Skeletal muscle satellite cell (primary cell): ENCODE results near the gene FNIP2.
"Not testable (repeated sequence)": the region's sequence is repeated elsewhere in the genome, so short reads cannot be mapped to it uniquely, and the experiment has no call there.

Experiments used
- H3K27me3 ChIP-seq: 2 replicates; pipeline ENCODE4 v1.7.0; 2013; ENCODE audit warnings: low read length; ENCODE audit not compliant: control insufficient read depth, insufficient read depth
- H3K36me3 ChIP-seq: 2 replicates; pipeline ENCODE4 v1.7.0; 2013; ENCODE audit warnings: mild to moderate bottlenecking, control low read depth, low read length; ENCODE audit not compliant: insufficient read depth
- H3K4me1 ChIP-seq: 2 replicates; pipeline ENCODE4 v1.7.0; 2013; ENCODE audit warnings: low read length; ENCODE audit not compliant: control insufficient read depth, insufficient read depth
- H3K4me2 ChIP-seq: 2 replicates; pipeline ENCODE4 v1.7.0; 2013; ENCODE audit warnings: mild to moderate bottlenecking, low read length
- H3K4me3 ChIP-seq: 2 replicates; pipeline ENCODE4 v1.7.0; 2013; ENCODE audit warnings: low read length
- H3K9ac ChIP-seq: 2 replicates; pipeline ENCODE4 v1.7.0; 2013; ENCODE audit warnings: mild to moderate bottlenecking, low read depth, low read length, moderate library complexity
- H3K9me3 ChIP-seq: replicated peaks from 2 replicates; pipeline ENCODE4 v1.7.0; 2013; ENCODE audit warnings: mild to moderate bottlenecking, control low read depth, low read length

The FNIP2 gene

GRCh38 chr4:158912390-158912789 lies 143.6 kb downstream of the FNIP2 start:
- H3K4me2 ChIP-seq, result no peak overlapping the region
- no peak overlapping the region for H3K4me3 ChIP-seq
- H3K4me1 ChIP-seq, result peaks cover 17% of the 10 kb centered on the region
- H3K36me3 ChIP-seq, result no peaks in the 10 kb centered on the region
- H3K27me3 ChIP-seq, result no peaks in the 10 kb centered on the region
- no peaks in the 10 kb centered on the region for H3K9me3 ChIP-seq
- H3K9ac ChIP-seq, result no peak overlapping the region

DNA sequence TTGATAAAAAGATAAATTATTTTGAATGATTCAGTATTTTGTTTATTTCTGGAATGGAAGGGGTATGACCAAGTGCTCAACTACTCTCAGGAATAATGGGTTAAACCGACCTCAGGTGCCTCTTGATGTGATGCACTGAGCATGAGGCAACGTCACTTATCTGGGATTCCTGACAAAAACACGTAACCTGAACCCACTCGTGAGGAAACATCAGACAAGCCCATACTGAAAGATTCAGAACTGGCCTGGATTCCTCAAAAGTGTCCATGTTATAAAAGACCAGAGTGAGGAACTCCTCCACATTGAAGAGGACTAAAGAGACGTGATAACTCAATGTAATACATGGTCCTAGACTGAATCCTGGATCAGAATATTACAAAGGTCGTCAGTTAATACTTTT lies 144.0 kb downstream of the FNIP2 start:
- no peaks in the 10 kb centered on the region for H3K27me3 ChIP-seq
- no peaks in the 10 kb centered on the region for H3K36me3 ChIP-seq
- no peak overlapping the region for H3K9ac ChIP-seq
- H3K9me3 ChIP-seq, result no peaks in the 10 kb centered on the region
- peaks cover 17% of the 10 kb centered on the region for H3K4me1 ChIP-seq
- H3K4me3 ChIP-seq, result no peak overlapping the region
- H3K4me2 ChIP-seq, result no peak overlapping the region

DNA sequence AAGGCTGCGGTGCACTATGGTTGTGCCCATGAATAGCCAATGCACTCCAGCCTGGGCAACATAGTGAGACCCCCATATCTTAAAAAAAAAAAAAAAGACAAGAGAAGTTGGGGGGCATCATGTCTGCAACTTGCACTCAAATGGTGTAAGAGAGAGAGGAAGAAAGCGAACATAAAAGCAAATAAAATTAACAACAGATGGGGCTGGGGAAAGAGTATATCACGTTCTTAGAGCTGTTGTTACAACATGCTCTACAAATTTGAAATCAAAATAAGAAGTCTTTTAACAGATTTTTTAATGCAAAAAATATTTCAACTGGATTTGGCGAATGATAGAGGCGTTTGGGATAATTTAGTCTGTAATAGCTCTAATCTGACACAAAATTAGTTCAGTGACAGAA lies 144.9 kb downstream of the FNIP2 start:
- no peaks in the 10 kb centered on the region for H3K27me3 ChIP-seq
- no peaks in the 10 kb centered on the region for H3K36me3 ChIP-seq
- peak overlapping the region; percentile 46 for H3K4me2 ChIP-seq
- H3K9me3 ChIP-seq, result no peaks in the 10 kb centered on the region
- H3K9ac ChIP-seq, result no peak overlapping the region
- H3K4me3 ChIP-seq, result no peak overlapping the region
- peaks cover 17% of the 10 kb centered on the region for H3K4me1 ChIP-seq

GRCh38 chr4:158914218-158914617 lies 145.4 kb downstream of the FNIP2 start:
- Histone ChIP-seq H3K27me3 (no peaks in the 10 kb centered on the region), H3K4me2 (peak overlapping the region; percentile 46), H3K36me3 (no peaks in the 10 kb centered on the region), H3K9me3 (no peaks in the 10 kb centered on the region), H3K9ac (peak overlapping the region; percentile 3), H3K4me3 (no peak overlapping the region), H3K4me1 (peaks cover 17% of the 10 kb centered on the region)

DNA sequence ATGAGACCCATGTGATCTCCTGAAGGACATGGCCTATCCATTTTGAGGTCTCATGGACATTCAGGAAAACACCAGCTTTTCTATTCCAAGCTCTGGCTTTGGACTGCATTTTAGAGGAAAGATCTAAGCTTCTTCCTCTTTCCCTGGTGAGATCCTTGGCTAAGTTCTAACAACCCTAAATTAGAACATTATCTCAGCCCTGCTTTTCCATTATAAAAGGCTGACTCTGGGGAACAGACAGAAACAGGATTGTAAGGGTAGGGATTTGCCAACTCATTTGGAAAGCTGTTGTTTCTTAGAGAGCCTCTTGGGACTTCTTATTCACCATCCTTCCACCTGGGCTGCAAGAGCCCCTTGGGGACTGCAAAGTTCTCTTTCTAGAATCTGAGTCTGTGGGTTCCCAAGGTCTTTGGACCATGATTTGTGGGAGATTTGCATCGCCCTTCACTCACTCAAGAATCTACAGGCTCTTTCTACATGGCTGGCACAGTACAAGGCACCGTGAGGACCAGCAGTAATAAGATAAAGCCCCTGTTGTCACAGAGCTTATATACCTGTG lies 146.9 kb downstream of the FNIP2 start:
- Histone ChIP-seq H3K9ac (no peak overlapping the region), H3K4me1 (peaks cover 17% of the 10 kb centered on the region), H3K27me3 (no peaks in the 10 kb centered on the region), H3K4me3 (no peak overlapping the region), H3K4me2 (no peak overlapping the region), H3K36me3 (no peaks in the 10 kb centered on the region), H3K9me3 (no peaks in the 10 kb centered on the region)

- not testable (repeated sequence) for H3K4me2 ChIP-seq, H3K27me3 ChIP-seq, H3K9ac ChIP-seq, H3K4me1 ChIP-seq, H3K9me3 ChIP-seq, H3K36me3 ChIP-seq, H3K4me3 ChIP-seq
Measured at GRCh38 chr4:158920452-158920996, 151.7 kb downstream of the FNIP2 start.

- not testable (repeated sequence) for H3K4me1 ChIP-seq, H3K4me2 ChIP-seq, H3K9ac ChIP-seq
Measured at GRCh38 chr4:158927774-158928173, 158.9 kb downstream of the FNIP2 start.

DNA sequence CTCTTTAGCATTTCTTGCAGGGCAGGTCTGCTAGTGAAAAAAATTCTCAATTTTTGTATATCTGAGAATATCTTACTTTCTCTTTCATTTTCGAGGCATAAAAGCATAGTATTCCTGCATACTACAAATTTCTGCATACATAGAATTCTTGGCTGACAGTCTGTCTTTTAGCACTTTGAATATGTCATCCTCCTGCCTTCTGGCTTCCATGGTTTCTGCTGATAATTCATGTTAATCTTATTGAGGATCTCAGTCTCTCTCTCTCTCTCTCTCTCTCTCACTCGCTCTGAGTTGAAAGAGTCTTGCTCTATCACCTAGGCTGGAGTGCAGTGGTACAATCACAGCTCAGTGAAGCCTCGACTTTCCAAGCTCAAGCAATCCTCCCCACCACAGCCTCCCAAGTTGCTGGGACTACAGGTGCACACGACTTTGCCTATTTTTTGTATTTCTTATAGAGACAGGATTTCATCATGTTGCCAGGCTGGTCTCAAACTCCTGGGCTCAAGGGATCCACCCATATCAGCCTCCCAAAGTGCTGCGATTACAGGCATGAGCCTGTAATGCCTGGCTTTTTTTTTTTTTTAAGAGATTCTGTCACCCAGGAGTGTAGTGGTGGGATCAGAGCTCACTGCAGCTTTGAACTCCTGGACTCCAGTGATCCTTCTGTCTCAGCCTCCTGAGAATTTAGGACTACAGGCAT lies 161.3 kb downstream of the FNIP2 start:
- no peak overlapping the region for H3K4me3 ChIP-seq

More at GRCh38 chr4:158927774-158928173, 158.9 kb downstream of the FNIP2 start:
- H3K36me3 ChIP-seq, H3K4me3 ChIP-seq, H3K27me3 ChIP-seq, H3K9me3 ChIP-seq: not testable (repeated sequence)

GRCh38 chr4:158930639-158930972 lies 161.8 kb downstream of the FNIP2 start:
- Histone ChIP-seq H3K27me3 (no peaks in the 10 kb centered on the region), H3K36me3 (no peaks in the 10 kb centered on the region), H3K4me1 (no peaks in the 10 kb centered on the region), H3K4me2 (no peak overlapping the region), H3K4me3 (no peak overlapping the region), H3K9me3 (no peaks in the 10 kb centered on the region), H3K9ac (no peak overlapping the region)

More for the DNA sequence above, 161.3 kb downstream of the FNIP2 start:
- H3K36me3 ChIP-seq, result no peaks in the 10 kb centered on the region
- no peaks in the 10 kb centered on the region for H3K9me3 ChIP-seq
- no peaks in the 10 kb centered on the region for H3K27me3 ChIP-seq
- no peak overlapping the region for H3K9ac ChIP-seq
- H3K4me2 ChIP-seq, result no peak overlapping the region
- H3K4me1 ChIP-seq, result no peaks in the 10 kb centered on the region

DNA sequence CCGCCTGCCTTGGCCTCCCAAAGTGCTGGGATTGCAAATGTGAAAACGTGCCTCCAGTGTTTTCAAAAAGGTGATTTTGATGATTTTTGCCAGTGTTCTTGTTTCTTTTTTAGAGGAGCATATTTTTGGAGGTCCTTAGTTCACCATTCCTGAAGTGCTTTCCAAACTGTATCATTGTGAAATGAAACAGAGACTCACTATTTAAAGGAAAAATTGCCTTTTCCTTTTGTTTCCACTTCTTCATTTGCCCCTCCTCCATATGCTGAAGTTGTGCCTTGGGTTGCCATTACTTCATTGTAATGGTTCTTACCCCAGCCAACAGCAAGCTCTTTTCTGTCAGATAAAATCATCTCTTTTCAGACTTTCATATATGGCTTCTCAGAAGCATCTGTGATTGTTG lies 164.4 kb downstream of the FNIP2 start:
- H3K27me3 ChIP-seq, result no peaks in the 10 kb centered on the region
- no peaks in the 10 kb centered on the region for H3K9me3 ChIP-seq
- no peaks in the 10 kb centered on the region for H3K36me3 ChIP-seq
- H3K9ac ChIP-seq, result no peak overlapping the region
- no peak overlapping the region for H3K4me3 ChIP-seq
- no peaks in the 10 kb centered on the region for H3K4me1 ChIP-seq
- no peak overlapping the region for H3K4me2 ChIP-seq

DNA sequence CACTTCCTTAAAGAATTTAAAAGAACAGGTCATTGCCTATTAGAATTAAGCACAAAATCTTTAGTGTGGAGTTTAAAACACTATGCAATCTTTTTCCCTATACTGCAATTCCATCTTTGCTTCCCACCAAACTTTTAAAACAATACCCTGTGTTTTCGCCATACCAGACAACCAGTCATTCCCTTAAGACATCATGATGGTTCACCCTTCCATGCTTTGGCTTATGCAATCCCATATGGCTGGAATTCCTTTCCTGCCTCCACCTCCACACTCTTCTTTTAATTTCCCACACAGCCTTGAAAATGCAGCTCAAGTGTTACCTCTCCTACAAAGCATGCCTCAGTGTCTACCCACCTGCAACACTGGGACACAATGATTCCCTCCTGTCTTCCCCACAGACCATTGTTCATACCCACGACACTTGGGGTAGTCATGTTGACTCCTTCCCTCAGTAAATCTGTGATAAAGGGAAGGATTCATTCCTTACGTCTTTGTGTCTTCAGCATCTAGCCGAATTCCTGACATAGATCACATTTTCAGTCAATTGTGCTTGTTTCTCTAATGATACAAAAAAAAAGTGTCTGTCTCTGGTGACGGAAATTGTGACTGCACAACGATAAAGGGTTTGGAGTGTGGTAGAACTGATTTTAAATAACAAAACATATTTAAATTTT lies 166.3 kb downstream of the FNIP2 start:
- Histone ChIP-seq H3K4me2 (no peak overlapping the region), H3K4me3 (no peak overlapping the region), H3K36me3 (no peaks in the 10 kb centered on the region), H3K9me3 (no peaks in the 10 kb centered on the region), H3K9ac (no peak overlapping the region), H3K4me1 (no peaks in the 10 kb centered on the region), H3K27me3 (no peaks in the 10 kb centered on the region)
